Activated CD8-positive, alpha-beta T cell treated with anti-CD3 and anti-CD28 coated beads for 36 hours (primary cell): ENCODE results near the gene ASPSCR1. TPM values are rescaled to one million over a fixed set of nuclear protein-coding genes. Genes with fewer than 3 reads are reported as not detected.
"Not testable (repeated sequence)": the region's sequence is repeated elsewhere in the genome, so short reads cannot be mapped to it uniquely, and the experiment has no call there.

Source experiments
- ATAC-seq: fragments of 200-7000 bp; cut with Tn5 transposase; one replicate; pipeline ENCODE4 v1.10.0; 2021; ENCODE audit warnings: mild to moderate bottlenecking, moderate library complexity
- CTCF ChIA-PET: fragments of 350-600 bp; sonication (Branson Sonifier 250); formaldehyde crosslinking; loops from one replicate; lab custom pipeline; 2021; ENCODE audit warnings: antibody characterized with exemption; lab: Charles Lee
- POLR2A ChIA-PET: fragments of 350-600 bp; sonication (Branson Sonifier 250); formaldehyde crosslinking; loops from one replicate; lab custom pipeline; 2021; ENCODE audit warnings: antibody characterized with exemption; lab: Charles Lee
- DNase-seq: peaks from one replicate; pipeline ENCODE4 v3.0.0-alpha.2; 2020
- H3K27ac Mint-ChIP-seq: one replicate; pipeline ENCODE4 v1.8.0; 2021; ENCODE audit warnings: mild to moderate bottlenecking, mixed read lengths
- H3K27me3 Mint-ChIP-seq: one replicate; pipeline ENCODE4 v1.8.0; 2021; ENCODE audit warnings: mixed read lengths
- H3K36me3 Mint-ChIP-seq: one replicate; pipeline ENCODE4 v1.8.0; 2021; ENCODE audit warnings: low read depth, mixed read lengths
- H3K4me1 Mint-ChIP-seq: one replicate; pipeline ENCODE4 v1.8.0; 2021; ENCODE audit warnings: low read depth, mixed read lengths
- H3K4me3 Mint-ChIP-seq: one replicate; pipeline ENCODE4 v1.8.0; 2021; ENCODE audit warnings: mild to moderate bottlenecking, moderate library complexity, mixed read lengths
- H3K9me3 Mint-ChIP-seq: one replicate; pipeline ENCODE4 v1.8.0; 2021; ENCODE audit warnings: mixed read lengths
- CTCF ChIP-seq: fragments of 200-600 bp; IDR thresholded peaks from one replicate; pipeline ENCODE4 v1.8.0; 2022; ENCODE audit warnings: antibody characterized with exemption, mild to moderate bottlenecking
- intact Hi-C: fragments of 100-400 bp; cut with micrococcal nuclease; formaldehyde crosslinking; loops from one replicate; pipeline ENCODE4 v1.10.0; 2022
- total RNA-seq, 2 experiments: library from RNA; stranded (reverse); gene quantifications; one replicate each; pipeline ENCODE4 v1.2.3, GENCODE V29; 2021

Gene ASPSCR1
- total RNA-seq, 2 experiments from 2014 or later = 18.7 to 24.5 TPM

- DNase-seq (no peak), ATAC-seq (no peak)
- Mint-ChIP-seq H3K9me3 (no peaks in the 10 kb centered on the region), H3K4me3 (no peak overlapping the region), H3K27me3 (no peaks in the 10 kb centered on the region), H3K4me1 (peaks cover 22% of the 10 kb centered on the region), H3K36me3 (peaks cover 13% of the 10 kb centered on the region), H3K27ac (no peak overlapping the region)
- TF ChIP-seq CTCF = no peak
- intact Hi-C loops = no loop called here
- ChIA-PET CTCF (interaction anchor here (1.0 to 2.0 kb wide), 4 partner anchors 21 to 50 kb away, joined by 3 to 6 read pairs (median 3); no protein-coding TSS in a partner anchor), POLR2A (interaction anchor here (1.4 kb wide), 1 partner anchor 13 kb away, joined by 5 read pairs; no protein-coding TSS in a partner anchor)
Observed at GRCh38 chr17:81980707-81981343, 3.4 kb downstream of the ASPSCR1 start.

DNA sequence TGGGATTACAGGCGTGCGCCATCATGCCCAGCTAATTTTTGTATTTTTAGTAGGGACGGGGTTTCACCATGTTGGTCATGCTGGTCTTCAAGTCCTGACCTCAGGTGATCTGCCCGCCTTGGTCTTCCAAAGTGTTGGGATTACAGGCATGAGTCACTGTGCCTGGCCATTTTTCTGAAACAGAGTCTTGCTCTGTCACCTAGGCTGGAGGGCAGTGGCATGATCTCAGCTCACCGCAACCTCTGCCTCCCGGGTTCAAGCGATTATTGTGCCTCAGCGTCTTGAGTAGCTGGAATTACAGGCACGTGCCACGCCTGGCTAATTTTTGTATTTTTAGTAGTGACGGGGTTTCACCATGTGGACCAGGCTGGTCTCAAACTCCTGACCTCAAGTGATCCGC lies 4.1 kb downstream of the ASPSCR1 start:
- ATAC-seq, intact Hi-C loops, H3K27me3 Mint-ChIP-seq, H3K27ac Mint-ChIP-seq, DNase-seq, H3K9me3 Mint-ChIP-seq, H3K4me3 Mint-ChIP-seq: not testable (repeated sequence)
- Mint-ChIP-seq H3K36me3 (peaks cover 13% of the 10 kb centered on the region), H3K4me1 (peaks cover 16% of the 10 kb centered on the region)
- ChIA-PET CTCF (interaction anchor here (0.8 to 2.0 kb wide), 4 partner anchors 22 to 49 kb away, joined by 3 to 6 read pairs (median 3); no protein-coding TSS in a partner anchor), POLR2A (interaction anchor here (1.8 kb wide), 1 partner anchor 49 kb away, joined by 5 read pairs; no protein-coding TSS in a partner anchor)

- intact Hi-C loops = no loop called here
- H3K4me1 Mint-ChIP-seq = peaks cover 16% of the 10 kb centered on the region
- no peaks in the 10 kb centered on the region for H3K9me3 Mint-ChIP-seq
- no peak overlapping the region for H3K27ac Mint-ChIP-seq
- CTCF ChIA-PET = no interaction called here
- H3K27me3 Mint-ChIP-seq = no peaks in the 10 kb centered on the region
- POLR2A ChIA-PET = interaction anchor here (0.7 to 1.8 kb wide), 2 partner anchors 47 to 1216 kb away, joined by 3 to 5 read pairs; no protein-coding TSS in a partner anchor
- DNase-seq = no peak
- no peak overlapping the region for H3K4me3 Mint-ChIP-seq
- ATAC-seq = no peak
- H3K36me3 Mint-ChIP-seq = peaks cover 13% of the 10 kb centered on the region
- TF ChIP-seq CTCF = no peak
Observed at GRCh38 chr17:81983011-81983638, 5.7 kb downstream of the ASPSCR1 start.

DNA sequence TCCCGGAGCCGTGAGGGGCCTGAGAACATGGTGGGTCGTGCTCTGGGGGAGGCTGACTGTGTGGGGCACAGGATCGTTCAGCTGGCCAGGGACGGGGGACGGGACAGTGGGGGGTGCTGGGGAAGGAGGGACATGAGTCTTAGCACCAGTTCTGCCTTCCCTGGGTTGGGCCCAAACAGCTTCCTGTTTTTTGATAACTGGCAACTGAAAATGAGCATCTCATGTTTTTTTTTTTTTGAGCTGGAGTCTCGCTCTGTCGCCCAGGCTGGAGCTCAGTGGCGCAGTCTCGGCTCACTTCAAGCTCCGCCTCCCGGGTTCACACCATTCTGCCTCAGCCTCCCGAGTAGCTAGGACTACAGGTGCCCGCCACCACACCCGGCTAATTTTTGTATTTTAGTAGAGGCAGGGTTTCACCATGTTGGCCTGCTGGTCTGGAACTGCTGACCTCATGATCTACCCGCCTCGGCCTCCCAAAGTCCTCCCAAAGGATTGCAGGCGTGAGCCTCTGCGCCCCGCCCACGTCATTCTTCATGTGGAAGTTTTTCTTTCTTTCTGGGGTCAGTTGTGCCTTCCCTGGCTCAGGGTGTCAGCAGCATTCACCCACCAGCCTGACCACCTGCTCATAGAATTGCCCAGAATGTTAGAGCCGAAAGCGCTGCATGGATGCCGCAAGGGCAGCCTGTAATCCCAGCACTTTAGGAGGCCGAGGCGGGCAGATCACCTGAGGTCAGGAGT lies 6.4 kb downstream of the ASPSCR1 start:
- no peak overlapping the region for H3K4me3 Mint-ChIP-seq
- no peaks in the 10 kb centered on the region for H3K9me3 Mint-ChIP-seq
- H3K36me3 Mint-ChIP-seq = peaks cover 13% of the 10 kb centered on the region
- TF ChIP-seq CTCF = no peak
- no peaks in the 10 kb centered on the region for H3K27me3 Mint-ChIP-seq
- ChIA-PET POLR2A (no interaction called here), CTCF (no interaction called here)
- intact Hi-C loops = no loop called here
- peaks cover 14% of the 10 kb centered on the region for H3K4me1 Mint-ChIP-seq
- H3K27ac Mint-ChIP-seq = no peak overlapping the region
- no peak for DNase-seq
- ATAC-seq = no peak

GRCh38 chr17:81984773-81985410 lies 7.5 kb downstream of the ASPSCR1 start:
- no peak for TF ChIP-seq CTCF
- Mint-ChIP-seq H3K27ac (no peak overlapping the region), H3K27me3 (no peaks in the 10 kb centered on the region), H3K36me3 (peaks cover 13% of the 10 kb centered on the region), H3K4me3 (no peak overlapping the region), H3K4me1 (peaks cover 14% of the 10 kb centered on the region), H3K9me3 (no peaks in the 10 kb centered on the region)
- POLR2A ChIA-PET = no interaction called here
- no peak for ATAC-seq
- no peak for DNase-seq
- intact Hi-C loops = no loop called here
- CTCF ChIA-PET = interaction anchor here (0.7 to 1.1 kb wide), 2 partner anchors 26 to 35 kb away, joined by 3 to 5 read pairs; no protein-coding TSS in a partner anchor
